Vagina (tissue), 2 donors: ENCODE data around the gene CABLES2.

ENCODE experiments used
- POLR2A ChIP-seq, 2 donors: fragments of 450-650 bp; IDR thresholded peaks; one replicate each; pipeline ENCODE4 v1.6.1; 2017; ENCODE audit warnings: antibody characterized with exemption in 2 of 2, mild to moderate bottlenecking in 2 of 2, moderate library complexity in 2 of 2
- POLR2AphosphoS5 ChIP-seq, 2 donors: sonication (generic); formaldehyde crosslinking; IDR thresholded peaks; one replicate each; pipeline ENCODE4 v1.9.0; 2017; ENCODE audit warnings: antibody characterized with exemption in 2 of 2, mild to moderate bottlenecking in 2 of 2, low read depth in 1 of 2; ENCODE audit not compliant: insufficient read depth in 1 of 2
- TF ChIP-seq, protein P1 (sequence below), 3 experiments: fragments of 450-650 bp in 2 of 3; fragments of 200-600 bp in 1 of 3; sonication (generic) in 1 of 3; IDR thresholded peaks; one replicate each; pipeline ENCODE4 v1.5.1; 2017 to 2019; ENCODE audit warnings: antibody characterized with exemption in 3 of 3, mild to moderate bottlenecking in 2 of 3, moderate library complexity in 2 of 3

DNA sequence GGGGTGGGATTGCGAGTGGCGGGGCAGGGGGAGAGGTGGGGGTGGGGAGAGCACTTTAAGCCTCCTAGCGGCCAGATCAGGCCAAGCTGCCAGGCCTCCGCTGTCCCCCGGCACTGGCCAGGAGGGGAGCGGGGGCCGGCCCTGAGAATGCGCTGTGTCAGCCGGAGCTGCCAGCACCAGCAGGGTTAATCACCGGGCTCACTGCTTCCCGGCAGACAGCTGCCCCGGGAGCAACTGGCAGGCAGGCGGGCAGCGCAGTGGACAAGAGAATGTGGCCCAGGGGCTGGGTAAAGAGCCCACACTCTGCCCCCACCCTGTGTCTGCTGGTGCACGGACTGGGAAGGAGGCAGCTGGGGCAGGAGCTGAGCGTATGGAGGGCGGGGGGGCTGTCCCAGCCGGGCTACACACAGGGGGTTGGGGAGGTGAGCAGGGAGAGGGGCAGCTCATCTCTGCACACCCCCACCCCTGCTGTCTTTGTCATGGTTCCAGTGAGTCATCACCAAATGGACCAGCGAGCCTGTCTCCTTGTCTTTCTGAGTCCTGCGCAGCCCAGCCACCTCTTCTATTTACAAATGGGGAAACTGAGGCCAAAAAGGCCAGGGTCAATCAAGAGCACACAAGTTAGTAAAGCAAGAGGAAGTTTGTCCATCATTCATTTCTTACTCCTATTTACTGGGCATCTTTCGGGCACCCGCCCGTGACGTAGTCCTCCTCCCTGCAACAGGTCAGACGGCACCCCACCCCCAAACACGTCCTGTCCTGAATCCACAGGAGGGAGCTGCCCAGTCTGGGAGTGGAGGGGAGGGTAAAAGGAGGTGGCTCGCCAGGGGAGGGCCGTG, 37.9 kb downstream of the CABLES2 start:
- TF ChIP-seq, protein P1, sequence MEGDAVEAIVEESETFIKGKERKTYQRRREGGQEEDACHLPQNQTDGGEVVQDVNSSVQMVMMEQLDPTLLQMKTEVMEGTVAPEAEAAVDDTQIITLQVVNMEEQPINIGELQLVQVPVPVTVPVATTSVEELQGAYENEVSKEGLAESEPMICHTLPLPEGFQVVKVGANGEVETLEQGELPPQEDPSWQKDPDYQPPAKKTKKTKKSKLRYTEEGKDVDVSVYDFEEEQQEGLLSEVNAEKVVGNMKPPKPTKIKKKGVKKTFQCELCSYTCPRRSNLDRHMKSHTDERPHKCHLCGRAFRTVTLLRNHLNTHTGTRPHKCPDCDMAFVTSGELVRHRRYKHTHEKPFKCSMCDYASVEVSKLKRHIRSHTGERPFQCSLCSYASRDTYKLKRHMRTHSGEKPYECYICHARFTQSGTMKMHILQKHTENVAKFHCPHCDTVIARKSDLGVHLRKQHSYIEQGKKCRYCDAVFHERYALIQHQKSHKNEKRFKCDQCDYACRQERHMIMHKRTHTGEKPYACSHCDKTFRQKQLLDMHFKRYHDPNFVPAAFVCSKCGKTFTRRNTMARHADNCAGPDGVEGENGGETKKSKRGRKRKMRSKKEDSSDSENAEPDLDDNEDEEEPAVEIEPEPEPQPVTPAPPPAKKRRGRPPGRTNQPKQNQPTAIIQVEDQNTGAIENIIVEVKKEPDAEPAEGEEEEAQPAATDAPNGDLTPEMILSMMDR (IDR thresholded peaks at IDR 0.05): no peak
- TF ChIP-seq POLR2AphosphoS5 (IDR thresholded peaks at IDR 0.05; ENCODE audit: insufficient read depth in 1 of 2, low read depth in 1 of 2) (no peak), POLR2A (IDR thresholded peaks at IDR 0.05) (no peak)
